Upper lobe of left lung (tissue), 4 donors: ENCODE data around the gene HNF4A.

ENCODE experiments used
- CTCF ChIP-seq, 6 experiments: fragments of 450-650 bp in 4 of 6; fragments of 200-600 bp in 2 of 6; sonication (generic) in 2 of 6; IDR thresholded peaks; one replicate each; pipeline ENCODE4 v1.5.1; 2016 to 2019; ENCODE audit warnings: antibody characterized with exemption in 6 of 6
- POLR2A ChIP-seq, 4 donors: fragments of 450-650 bp; IDR thresholded peaks; one replicate each; pipeline ENCODE4 v1.5.1; 2016 to 2017; ENCODE audit warnings: antibody characterized with exemption in 4 of 4, mild to moderate bottlenecking in 2 of 4

DNA sequence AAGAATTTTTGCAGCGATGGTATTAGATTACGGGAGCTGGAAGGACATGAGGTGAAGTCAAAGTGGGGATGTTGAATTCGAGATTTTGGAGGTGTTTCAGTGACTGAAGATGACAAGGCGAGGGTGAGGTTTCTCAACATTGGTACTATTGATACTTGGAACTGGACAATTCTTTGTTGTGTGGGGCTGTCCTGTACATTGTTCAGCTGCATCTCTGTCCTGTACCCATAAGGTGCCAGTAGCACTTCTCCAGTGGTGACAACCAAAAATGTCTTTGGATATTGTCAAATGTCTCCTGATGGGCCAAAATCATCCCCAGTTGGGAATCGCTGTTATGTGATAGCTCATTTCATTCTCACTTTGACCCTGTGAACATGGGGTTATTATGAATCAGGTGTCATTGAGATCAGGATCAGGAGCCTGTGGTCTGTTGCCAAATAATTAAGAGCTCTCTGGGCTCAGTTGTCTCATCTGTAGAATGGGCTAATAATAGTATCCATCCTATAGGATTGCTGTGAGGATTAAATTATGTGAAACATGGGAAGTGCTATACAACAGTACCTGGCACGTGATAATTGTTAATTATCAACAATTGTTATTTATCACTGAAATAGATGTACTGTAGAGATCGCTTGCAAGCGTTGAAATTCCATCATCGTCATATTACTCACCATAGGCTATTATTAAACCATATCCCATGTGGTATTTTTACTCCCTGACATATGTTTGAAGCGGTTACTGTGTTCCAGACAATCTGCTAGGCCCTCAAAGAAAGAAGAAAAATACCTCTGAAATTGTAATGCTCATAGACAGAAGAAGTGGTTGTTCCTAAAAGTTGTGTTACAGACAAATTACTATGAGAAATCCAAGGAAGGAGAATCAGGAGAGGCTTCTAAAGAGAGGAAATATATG lies 71.6 kb downstream of the HNF4A start:
- TF ChIP-seq POLR2A (IDR thresholded peaks at IDR 0.05): no peak
- TF ChIP-seq CTCF (IDR thresholded peaks at IDR 0.05): no peak
